T-helper 2 cell treated with Interferon-gamma antibody and Interleukin-4, amounts not matched to agents 100 ng/mL and 5 ng/mL, for 36 hours (primary cell): ENCODE measurements around the gene ESRRA. TPM values are rescaled to one million over a fixed set of nuclear protein-coding genes. Genes with fewer than 3 reads are reported as not detected.

Experiments used
- intact Hi-C: fragments of 100-400 bp; cut with micrococcal nuclease; formaldehyde crosslinking; loops from one replicate; pipeline ENCODE4 v1.15.1; 2023
- total RNA-seq: library from RNA; stranded (reverse); gene quantifications from 2 replicates; pipeline ENCODE4 v1.2.3, GENCODE V29; 2022

The ESRRA gene
- total RNA-seq, 1 donor from 2014 or later: 47.6 TPM

DNA sequence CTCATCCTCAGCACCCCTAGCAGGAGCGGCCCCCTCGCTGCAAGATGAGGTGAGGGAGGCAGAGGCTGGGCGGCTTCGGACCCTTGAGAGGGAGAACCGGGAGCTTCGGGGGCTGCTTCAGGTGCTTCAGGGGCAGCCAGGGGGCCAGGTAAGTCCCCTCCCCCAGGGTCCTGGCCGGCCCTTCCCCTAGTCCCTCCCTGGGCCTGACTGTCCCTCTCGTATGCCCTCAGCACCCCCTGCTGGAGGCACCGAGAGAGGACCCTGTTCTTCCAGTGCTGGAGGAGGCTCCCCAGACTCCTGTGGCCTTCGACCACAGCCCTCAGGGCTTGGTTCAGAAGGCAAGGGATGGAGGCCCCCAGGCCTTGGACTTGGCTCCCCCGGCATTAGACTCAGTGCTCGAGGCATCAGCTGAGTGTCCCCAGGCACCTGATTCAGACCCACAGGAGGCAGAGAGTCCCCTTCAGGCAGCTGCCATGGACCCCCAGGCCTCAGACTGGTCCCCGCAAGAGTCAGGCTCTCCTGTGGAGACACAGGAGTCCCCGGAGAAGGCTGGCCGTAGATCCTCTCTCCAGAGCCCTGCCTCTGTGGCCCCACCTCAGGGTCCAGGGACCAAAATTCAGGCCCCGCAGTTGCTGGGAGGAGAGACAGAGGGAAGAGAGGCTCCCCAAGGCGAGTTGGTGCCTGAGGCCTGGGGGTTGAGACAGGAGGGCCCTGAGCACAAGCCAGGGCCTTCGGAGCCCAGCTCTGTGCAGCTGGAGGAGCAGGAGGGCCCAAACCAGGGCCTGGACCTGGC lies 38.6 kb downstream of the ESRRA start:
- intact Hi-C loops: no loop called here

DNA sequence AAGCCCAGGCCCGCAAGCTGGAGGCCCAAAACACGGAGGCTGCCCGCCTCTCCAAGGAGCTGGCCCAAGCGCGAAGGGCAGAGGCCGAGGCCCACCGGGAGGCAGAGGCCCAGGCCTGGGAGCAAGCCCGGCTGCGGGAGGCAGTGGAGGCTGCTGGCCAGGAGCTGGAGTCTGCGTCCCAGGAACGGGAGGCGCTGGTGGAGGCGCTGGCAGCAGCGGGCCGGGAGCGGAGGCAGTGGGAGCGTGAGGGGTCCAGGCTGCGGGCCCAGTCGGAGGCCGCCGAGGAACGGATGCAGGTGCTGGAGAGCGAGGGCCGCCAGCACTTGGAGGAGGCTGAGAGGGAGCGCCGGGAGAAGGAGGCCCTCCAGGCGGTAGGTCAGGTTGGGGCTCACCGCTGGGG lies 39.5 kb downstream of the ESRRA start:
- intact Hi-C loops: no loop called here

DNA sequence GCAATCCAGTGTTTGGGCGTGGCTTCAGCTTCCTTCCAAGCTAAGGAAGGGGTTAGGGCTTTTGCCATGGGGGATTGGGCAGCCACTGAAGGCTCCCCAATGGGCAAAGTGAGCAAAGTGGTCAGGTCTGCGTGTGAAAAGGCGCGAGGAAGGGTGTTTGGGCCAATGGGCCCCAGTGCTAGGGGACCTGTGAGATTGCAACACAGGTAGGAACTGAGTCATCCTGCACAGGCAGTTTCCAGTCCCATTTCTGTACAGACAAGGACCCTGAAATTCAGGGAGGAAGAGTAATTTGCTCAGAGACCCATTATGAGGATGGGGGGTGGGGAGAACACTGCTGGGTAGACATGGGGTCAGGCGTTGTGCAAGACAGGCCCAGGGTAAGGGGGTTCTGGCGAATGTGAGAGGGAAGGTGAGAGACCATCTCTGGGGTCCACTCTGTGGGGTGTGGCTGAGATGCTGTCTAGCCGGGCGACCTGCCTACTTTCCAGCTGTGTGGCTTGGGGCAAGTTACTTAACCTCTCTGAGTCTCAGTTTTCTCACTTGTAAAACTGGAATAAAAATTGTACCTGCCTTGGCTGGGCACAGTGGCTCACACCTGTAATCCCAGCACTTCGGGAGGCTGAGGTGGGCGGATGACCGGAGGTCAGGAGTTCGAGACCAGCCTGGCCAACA lies 42.0 kb downstream of the ESRRA start:
- intact Hi-C loops: no loop called here

DNA sequence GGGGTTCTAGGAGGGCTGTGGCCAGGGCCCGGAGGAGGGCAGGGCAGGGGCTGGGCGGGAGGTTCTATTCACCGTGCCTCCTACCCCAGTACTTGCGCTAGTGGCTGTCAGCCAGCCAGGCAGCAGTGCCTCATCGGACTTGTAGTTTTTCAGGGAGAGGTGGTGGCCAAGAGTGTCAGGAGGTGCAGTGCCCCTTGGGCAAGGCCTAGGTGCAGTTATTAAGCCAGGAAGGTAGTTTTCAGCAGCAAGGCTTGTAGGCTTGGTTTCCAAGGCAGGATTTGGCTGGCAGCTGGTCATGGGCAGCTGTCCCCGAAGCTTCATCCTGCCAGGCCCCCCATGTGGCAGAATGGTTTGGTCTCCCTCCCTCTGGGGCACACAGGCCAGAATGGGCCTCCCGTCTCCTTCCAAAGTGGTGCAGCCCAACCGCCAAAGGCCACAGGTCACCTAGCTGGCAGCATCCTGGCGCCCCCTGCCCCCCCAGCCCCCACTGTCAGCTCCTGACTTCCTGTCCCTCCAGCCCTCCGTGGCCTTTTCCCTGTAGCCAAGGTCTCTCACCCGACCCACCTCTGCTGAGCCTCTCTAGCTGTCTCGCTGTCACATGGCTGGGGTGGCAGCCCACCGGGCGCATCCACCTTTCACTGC lies 43.2 kb downstream of the ESRRA start:
- intact Hi-C loops: no loop called here

DNA sequence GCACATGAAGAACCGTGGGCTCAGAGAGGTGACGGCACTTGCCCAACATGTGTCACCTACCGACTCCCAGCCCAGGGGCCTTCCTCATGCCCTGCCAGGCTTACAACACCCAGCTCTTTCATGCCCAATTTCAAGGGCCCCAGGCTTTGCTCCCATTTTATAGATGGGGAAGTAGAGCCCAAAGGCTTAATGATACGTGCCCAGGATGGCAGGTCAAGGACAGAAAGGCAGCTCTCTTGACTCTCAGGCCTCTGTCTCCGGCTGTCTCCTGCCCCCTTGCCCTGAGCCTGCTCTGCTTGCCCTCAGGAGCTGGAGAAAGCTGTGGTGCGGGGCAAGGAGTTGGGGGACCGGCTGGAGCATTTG lies 43.7 kb downstream of the ESRRA start:
- intact Hi-C loops: no loop called here

DNA sequence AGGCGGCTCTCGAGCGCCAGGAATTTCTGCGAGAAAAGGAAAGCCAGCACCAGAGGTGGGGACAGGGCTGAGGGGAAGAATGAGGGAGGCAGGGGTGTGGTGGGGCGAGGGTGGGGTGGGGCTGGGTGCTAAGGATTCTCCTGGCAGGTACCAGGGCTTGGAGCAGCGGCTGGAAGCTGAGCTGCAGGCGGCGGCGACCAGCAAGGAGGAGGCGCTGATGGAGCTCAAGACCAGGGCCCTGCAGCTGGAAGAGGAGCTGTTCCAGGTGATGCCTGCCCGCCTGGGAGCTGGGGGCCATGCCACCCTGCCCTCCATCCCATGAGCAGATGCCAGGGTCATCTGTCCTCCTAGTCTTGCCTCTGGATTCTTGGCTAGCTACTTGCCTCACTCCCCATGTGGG lies 44.1 kb downstream of the ESRRA start:
- intact Hi-C loops: no loop called here

DNA sequence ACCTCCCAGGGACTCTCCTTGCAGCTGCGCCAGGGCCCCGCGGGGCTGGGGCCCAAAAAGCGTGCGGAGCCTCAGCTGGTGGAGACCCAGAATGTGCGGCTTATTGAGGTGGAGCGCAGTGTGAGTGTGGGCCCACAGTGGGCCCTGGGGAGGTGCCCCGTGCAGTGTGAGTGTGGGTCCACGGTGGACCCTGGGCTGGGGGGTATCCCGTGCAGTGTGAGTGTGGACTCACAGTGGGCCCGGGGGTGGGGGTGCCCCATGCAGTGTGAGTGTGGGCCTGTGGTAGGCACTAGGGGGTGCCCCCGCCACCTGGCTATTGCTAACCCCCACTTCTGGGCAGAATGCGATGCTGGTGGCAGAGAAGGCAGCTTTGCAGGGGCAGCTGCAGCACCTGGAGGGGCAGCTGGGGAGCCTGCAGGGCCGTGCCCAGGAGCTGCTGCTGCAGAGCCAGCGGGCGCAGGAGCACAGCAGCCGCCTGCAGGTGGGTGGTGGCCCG lies 45.9 kb downstream of the ESRRA start:
- intact Hi-C loops: no loop called here

DNA sequence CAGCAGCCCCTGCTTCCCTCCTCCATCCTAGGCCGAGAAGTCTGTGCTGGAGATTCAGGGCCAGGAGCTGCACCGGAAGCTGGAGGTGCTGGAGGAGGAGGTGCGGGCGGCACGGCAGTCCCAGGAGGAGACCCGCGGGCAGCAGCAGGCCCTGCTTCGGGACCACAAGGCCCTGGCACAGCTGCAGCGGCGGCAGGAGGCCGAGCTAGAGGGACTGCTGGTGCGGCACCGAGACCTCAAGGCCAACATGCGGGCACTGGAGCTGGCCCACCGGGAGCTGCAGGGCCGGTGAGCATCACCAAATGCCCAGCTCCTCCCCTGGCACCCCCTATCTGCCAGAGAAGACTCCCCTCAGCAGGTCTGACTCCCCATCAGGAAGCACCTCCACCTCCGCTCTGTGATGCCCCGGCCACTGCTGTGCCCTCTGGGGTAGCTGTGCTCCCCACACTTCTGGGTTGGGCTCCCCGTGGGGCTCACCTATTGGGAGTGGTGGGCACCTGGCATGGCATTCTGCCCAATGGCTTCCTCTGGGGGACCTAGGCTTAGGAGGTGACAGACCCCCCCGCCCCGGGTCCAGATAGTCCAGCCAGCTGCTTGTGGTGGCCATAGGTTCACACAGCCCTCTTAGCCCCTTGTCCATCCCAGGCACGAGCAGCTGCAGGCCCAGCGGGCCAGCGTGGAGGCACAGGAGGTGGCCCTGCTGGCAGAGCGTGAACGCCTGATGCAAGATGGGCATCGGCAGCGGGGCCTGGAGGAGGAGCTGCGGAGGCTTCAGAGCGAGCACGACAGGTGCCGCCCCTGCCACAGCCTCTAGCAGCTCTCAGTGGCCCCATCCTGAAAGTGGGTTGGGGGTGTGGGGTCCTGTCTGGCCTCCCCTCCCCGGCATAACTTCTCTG lies 47.0 kb downstream of the ESRRA start:
- intact Hi-C loops: no loop called here

DNA sequence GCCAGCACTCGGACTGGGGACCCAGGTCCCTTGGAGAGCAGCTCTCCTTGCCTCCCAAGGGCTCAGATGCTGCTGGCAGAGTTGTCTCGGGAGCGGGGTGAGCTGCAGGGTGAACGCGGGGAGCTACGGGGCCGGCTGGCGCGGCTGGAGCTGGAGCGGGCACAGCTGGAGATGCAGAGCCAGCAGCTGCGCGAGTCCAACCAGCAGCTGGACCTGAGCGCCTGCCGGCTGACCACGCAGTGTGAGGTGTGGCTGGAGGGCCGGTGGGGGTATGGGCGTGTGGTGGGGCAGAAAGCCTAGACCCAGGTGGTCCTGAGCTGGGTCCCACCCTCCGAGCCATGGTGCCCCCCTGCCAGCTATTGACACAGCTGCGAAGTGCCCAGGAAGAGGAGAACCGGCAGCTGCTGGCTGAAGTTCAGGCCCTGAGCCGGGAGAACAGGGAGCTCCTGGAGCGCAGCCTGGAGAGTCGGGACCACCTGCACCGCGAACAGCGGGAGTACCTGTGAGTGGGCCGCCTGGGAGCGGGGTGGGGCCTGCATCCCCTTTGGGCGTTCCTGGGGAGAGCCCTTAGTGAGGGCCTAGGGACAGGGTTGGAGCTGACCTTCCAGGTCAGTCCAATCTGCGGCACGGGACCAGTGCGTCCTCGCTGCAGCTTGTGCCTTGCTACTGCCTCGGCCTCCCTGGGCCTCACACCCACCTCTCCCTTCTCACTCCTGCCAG lies 47.8 kb downstream of the ESRRA start:
- intact Hi-C loops: no loop called here

DNA sequence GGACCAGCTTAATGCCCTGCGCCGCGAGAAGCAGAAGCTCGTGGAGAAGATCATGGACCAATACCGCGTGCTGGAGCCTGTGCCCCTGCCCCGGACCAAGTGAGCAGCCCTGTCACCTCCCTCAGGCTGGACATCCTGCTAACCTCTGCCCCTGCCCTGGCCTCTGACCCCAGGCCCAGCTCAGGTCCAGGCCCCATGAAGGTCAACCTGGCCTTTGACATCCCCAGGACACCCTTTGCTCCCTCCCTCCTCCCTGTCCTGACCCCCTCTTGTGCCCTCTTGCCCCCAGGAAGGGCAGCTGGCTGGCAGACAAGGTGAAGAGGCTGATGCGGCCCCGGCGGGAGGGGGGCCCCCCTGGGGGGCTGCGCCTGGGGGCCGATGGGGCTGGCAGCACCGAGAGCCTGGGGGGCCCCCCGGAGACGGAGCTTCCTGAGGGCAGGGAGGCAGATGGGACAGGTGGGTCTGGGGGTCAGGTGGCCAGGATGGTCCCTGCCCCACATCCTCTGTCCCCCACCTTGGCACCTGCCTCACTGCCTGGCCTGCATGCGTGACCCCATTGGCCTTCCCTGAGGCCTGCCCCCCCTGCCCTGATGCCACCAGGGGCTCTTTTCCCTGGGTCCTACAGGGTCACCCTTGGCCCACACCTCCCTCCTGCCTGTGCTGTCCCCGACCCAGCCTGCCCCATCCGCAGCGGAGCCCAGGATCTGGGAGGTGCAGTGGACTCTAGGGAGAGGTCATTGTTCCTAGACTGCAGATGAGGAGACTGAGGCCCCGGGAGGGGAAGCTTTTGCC lies 48.6 kb downstream of the ESRRA start:
- intact Hi-C loops: no loop called here

DNA sequence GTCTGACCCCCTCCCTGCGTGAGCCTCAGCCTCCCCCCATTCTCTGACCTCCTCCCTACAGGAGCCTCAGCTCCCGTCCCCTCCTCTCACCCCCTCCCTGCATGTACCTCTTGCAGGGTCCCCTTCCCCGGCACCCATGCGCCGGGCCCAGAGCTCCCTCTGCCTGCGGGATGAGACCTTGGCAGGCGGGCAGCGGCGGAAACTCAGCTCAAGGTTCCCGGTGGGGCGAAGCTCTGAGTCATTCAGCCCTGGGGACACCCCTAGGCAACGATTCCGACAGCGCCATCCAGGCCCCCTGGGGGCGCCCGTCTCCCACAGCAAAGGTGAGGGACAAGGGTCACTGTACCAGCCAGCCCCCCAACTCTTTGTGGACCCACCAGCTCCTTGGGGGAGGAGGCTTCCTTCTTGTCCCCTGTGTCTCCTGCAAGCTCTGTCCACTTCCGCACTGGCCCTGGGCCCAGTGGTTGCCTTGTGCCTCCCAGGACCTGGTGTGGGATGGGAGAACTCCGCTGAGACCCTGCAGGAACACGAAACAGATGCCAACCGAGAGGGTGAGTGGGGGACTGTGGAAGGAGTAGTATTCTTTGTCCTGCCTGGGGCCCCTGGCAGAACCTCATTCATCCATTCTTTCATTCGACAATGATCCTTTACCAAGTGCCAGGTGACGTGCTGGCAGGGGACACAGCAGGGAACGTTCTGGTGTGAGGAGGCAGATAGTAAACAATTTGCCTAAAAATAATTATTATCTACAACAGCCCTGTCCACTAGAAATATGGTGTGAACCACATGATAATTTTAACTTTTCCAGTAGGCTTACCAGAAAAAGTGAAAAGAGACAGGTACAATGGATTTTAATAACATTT lies 50.0 kb downstream of the ESRRA start:
- intact Hi-C loops: no loop called here

DNA sequence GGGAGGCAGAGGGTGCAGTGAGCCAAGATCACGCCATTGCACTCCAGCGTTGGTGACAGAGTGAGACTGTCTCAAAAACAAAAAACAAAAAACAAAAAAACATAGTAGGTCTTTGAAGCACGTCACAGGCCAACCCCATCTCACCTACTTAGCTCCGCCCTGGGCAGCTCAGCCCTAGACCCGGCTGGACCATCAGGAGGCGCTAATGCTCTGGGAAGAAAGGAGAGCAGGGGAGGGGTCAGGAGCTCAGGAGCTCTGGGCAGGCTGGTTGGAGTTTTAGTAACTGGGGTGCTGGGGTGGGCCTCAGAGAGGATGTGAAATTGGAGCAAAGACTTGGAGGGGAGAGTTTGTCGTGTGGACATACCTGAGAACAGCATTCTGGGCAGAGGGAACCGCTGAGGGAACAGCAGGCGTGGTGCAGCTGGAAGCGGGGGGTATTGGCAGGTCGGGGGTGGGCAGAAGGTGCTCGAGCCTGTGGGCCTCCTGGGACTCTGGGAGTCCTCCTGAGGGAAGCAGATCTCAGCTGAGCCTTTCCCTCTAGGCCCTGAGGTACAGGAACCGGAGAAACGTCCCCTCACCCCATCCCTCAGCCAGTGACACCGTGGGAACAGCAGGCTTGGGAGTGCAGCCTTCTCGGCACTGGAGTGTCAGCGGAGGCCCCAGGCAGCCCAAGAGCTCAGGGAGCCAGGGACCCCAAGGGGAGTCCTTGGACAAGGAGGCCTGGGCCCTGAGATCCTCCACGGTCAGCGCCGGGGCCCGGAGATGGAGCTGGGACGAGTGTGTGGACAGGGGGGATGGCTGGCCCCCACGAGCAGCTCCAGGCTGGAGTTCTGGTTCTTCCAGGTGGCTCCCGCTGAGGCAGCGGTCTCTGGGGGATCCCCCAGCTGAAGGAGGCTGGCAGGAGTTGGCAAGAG lies 51.4 kb downstream of the ESRRA start:
- intact Hi-C loops: no loop called here

DNA sequence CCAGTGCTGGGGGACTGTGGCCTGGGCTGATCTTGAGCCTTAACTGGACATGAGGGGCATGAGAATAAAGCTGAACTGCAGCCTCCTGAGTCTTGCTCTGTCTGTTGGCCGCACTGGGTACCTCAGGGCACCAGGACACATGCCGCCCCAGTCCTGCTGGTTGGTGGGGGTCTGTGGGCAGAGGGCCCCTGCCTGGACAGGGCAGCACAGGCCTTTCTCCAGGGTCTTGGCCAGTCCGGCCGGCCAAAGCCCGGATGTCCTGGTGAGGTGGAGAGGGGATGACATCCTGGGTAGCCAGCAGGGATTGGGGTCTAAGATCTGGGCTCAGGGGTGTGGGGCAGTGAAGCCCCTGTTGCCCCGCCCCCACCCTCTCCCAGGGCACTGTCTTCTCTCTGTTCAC lies 52.1 kb downstream of the ESRRA start:
- intact Hi-C loops: no loop called here

DNA sequence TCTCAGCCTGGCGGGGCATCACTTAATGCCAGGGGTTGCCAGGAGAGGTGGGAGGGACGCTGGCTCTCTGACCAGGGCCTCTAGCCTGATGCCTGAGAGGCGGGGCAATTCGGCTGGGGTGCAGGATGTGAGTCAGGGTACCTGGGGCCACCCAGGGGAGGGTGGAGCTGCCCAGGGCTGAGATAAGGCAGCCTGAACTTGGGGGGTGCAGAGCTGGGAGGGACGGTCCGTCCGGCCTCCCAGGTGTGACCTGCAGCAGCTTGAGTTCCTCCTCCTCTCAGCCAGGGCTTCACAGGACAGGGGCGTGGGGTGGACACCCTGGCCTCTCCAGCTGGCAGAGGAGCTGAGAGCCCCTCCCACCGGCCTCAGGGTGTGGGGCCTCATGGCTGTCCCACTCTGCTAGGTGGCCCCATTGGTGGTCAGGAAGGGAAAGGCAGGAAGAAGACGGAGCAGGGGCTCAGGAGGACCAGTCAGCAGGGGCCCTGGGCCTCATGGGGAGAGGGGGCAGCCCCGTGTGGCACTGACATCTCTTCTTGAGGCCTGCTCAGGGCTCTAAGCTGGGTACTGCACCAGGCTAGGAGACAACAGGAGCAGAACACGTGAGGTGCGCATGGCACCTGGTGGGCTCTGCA lies 52.7 kb downstream of the ESRRA start:
- intact Hi-C loops: no loop called here

DNA sequence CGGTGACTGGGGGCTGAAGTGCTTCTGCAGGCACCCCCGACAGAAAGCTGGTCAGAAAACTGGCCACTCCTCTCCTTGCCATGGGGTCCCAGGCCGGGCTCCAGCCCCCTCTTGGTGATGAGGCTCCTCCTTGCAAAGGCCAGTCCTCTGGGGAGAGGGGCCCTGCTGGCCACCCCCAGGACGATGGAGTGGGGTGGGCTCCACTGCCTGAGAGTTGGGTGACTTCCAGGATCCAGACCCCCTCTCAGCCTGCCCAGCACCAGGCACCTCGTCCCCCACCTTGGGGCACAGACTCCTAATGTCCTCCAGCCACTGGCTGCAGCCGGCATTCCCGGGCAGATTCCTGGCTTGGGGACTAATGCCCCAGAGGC lies 53.2 kb downstream of the ESRRA start:
- intact Hi-C loops: no loop called here

DNA sequence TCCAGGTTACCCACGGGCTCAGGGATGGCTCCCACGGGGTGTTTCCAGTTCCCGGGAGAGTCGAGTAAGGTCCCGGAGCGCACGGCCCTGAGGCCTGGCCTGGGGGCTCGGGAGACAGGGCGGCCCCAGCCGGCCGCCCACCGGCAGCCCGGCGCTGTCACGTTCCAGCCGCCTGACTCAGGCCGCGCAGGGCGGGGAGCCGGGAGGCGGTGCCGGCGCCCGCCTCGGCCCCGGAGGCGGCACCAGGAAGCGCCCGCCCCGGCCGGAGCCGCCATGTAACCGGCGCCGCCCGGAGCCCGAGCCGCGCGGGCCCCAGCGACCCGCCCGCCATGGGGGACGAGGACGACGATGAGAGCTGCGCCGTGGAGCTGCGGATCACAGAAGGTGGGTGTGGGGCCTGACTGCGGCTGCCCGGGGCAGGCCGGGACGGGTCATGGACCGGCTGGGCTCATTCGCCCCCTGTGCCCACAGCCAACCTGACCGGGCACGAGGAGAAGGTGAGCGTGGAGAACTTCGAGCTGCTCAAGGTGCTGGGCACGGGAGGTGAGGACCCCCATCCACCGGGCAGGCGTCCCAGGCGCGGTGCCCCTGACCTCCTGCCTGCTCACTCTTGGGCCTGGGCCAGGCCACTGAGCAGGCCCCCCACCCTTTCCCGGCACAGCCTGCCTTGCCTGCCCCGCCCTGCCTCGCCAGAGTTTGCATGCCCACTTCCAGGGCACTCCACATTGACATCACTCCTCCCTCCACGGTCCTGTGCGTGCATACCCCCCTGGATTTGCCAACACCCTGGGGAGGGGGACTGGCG lies 53.8 kb downstream of the ESRRA start, which contains the start of gene RPS6KA4:
TSS of gene RPS6KA4 (plus strand) at position 256 of the 805 bp plus-strand sequence. CDS start at position 330, 74 bp downstream.
- intact Hi-C loops: loop anchor here (1.0 kb wide), 2 partner anchors 17 to 42 kb away; partner anchors contain the start of gene TRMT112
